GM18508 (cell line): ENCODE data around the gene LRRC4B.
"Not testable (repeated sequence)": the region's sequence is repeated elsewhere in the genome, so short reads cannot be mapped to it uniquely, and the experiment has no call there.

Source experiments
- ATAC-seq: cut with Tn5 transposase; IDR thresholded peaks from one replicate; pipeline ENCODE4 v1.9.1; 2021; ENCODE audit warnings: moderate number of reproducible peaks; ENCODE audit not compliant: insufficient read depth, unreplicated experiment

Gene LRRC4B

DNA sequence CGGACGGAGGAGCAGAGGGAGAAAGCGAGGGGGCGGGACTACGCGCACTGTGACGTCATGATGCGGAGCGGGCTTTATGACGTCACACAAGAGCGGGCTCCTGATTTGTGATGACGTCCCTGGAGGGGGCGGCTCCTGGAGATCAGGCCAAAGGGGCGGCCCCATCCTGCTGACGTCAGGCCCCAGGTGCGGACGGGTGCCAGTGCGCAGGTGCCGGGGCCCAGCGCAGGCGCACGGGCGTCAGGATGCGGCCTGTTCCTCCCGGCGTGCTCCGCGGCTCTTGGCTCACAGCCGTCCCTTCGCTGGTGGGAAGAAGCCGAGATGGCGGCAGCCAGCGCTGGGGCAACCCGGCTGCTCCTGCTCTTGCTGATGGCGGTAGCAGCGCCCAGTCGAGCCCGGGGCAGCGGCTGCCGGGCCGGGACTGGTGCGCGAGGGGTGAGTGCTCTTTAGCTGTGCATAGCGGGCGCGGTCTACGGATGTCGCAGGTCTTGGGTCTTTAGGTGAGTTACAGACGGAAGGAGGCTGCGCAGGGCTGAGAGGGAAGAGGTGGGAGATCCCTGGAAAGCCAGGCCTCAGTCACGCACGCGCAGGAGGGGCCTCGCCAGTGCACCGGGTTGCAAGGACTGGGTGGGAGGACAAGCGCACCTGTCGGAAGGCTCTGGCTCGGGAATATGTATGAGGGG lies 91.9 kb downstream of the LRRC4B start, which contains the start of the genes EMC10 and GARIN5A:
EMC10 (plus strand) TSS at position 284 of the 683 bp plus-strand sequence; CDS start at position 322, 38 bp downstream.
GARIN5A (minus strand) TSS at position 625 of the 683 bp plus-strand sequence; CDS start at position 165, 460 bp downstream.
- no peak for ATAC-seq

DNA sequence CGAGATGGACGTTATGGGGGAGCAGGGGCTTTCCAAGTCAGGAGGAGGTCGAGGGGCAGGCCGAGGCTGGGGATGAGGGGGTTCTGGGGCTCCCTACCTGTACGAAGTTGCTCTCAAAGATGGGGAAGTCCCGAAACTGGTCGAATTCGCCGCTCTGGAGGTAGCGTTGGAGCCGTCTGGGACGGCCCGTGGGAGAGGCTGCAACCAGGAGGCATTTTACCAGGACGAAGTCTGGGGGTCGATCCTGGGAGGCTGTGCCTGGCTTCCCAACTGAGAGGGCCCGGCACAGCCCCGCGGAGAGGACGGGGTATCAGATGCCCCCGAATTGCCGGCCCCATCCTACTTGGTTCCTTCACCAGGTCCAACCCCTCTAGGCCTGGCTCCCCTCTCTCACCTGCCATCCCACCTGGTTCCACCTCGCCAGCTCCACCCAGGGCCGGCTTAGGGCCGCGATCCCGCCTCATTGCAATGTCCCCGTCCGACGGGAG lies 92.5 kb downstream of the LRRC4B start:
- no peak for ATAC-seq

DNA sequence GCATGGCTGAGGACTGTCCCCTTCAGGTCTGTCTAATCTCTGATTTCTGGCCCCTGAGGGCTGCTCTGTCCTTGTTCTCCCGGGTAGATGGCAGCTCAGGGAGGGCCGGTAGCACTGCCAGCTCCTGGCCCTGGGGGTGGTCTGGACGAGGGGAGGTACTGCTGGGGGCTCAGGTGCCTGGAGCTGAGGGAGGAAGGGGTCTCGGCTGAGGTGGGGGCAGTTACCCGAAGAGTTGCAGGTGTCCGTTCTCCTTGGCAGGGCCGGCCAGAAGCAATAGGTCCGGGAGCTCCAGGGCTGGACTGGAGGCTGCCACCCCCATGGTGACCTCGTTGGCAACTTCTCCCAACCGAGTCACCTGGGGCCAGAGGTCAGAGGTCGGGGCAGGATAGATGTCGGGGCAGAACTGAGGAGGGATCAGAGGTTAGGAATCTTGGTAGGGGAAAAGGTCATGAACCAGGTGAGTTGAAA lies 93.1 kb downstream of the LRRC4B start:
- ATAC-seq = no peak

DNA sequence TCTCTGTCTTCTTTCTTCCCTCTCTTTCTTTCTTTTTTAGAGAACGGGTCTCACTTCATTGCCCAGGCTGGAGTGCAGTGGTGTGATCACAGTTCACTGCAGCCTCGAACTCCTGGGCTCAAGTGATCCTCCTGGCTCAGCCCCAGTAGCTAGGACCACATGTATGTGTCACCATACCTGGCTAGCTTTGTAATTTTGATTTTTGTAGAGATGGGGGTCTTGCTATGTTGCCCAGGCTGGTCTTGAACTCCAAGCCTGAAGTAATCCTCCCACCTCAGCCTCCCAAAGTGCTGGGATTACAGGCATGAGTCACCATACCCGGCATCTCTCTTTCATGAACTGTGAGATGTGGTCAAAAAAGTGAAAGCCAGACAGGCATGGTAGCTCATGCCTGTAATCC lies 94.9 kb downstream of the LRRC4B start:
- ATAC-seq = not testable (repeated sequence)

DNA sequence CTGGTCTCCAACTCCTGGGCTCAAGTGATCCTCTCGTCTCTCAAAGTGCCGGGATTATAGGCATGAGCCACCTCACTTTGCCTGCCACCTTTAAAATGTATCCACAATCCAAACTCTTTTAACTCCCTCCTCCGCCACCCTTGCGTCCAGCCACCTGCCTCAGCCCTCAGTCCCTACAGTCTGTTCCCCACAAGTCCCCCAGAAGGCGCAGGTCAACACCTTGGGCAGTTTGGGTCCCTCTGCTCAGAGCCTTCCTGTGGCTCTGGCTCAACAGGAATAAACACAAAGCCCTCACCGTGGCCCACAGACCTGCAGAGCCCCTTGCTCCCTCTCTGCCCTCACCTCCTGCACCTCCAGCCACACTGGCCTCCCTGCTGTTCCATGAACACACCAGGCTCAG lies 99.4 kb downstream of the LRRC4B start:
- no peak for ATAC-seq

DNA sequence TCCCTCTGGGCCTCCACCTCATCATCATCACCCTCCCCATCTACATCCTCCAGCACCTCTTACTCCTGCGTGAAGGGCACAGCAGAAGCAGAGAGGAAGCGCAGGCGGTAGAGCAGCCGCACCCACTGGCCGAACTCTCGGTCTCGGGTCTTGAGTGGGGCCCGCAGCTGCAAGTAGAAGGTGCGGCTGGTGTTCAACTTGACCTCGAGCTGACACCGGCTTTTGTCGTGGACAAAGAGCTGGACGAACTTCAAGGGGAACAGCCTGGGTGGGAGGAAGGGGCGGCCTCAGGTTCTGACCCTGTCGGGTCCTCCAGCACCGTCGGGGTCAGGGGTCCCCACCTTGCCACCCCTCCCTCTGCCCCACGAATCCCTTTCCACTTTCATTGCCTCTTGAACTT lies 100.7 kb downstream of the LRRC4B start:
- ATAC-seq = no peak
